ENCODE data around the gene SANBR. TPM values are rescaled to one million over a fixed set of nuclear protein-coding genes. Genes with fewer than 3 reads are reported as not detected.
"Not testable (repeated sequence)": the region's sequence is repeated elsewhere in the genome, so short reads cannot be mapped to it uniquely, and the experiment has no call there.

The SANBR gene
- 10 to 100 TPM; 10.6 to 29.2 (median 18.5) TPM for polyA plus RNA-seq (ENCODE audit: insufficient read length in 4 of 4)

- peak; percentile 27 to 75 (median 62) for DNase-seq (ENCODE audit: low read depth in 4 of 4, low spot score in 2 of 4)
Measured at GRCh38 chr2:61065714-61066709, at the start of gene SANBR. SANBR (plus strand) TSS chr2:61065871; CDS start chr2:61070351, 4,480 bp downstream.

- no peak for DNase-seq (ENCODE audit: low read depth in 4 of 4, low spot score in 2 of 4)
Measured at GRCh38 chr2:61015976-61016375, 49.7 kb upstream of the SANBR start.

GRCh38 chr2:61016392-61017002 is 49.2 kb upstream of the SANBR start:
- DNase-seq (ENCODE audit: low read depth in 4 of 4, low spot score in 2 of 4) = peak in 2 of 4 donors; percentile 7 to 13

GRCh38 chr2:61017003-61017555 is 48.6 kb upstream of the SANBR start:
- DNase-seq (ENCODE audit: low read depth in 4 of 4, low spot score in 2 of 4) = peak in 3 of 4 donors; percentile 69 to 99 (median 82)

GRCh38 chr2:61017556-61018317 is 47.9 kb upstream of the SANBR start, which contains the start of the genes PEX13 and PUS10:
PEX13 (plus strand) TSS chr2:61017720; CDS start chr2:61017760, 40 bp downstream.
PUS10 (minus strand) TSS chr2:61018255; CDS start chr2:61011890, 6,365 bp downstream.
- DNase-seq (ENCODE audit: low read depth in 4 of 4, low spot score in 2 of 4) = peak; percentile 39 to 90 (median 59)

- peak in 1 of 4 donors; percentile 14 for DNase-seq (ENCODE audit: low read depth in 4 of 4, low spot score in 2 of 4)
Measured at GRCh38 chr2:61018318-61018755, 47.3 kb upstream of the SANBR start.

GRCh38 chr2:61018798-61019197 is 46.9 kb upstream of the SANBR start:
- no peak for DNase-seq (ENCODE audit: low read depth in 4 of 4, low spot score in 2 of 4)

- DNase-seq (ENCODE audit: low read depth in 4 of 4, low spot score in 2 of 4) = no peak
Measured at GRCh38 chr2:61021228-61021660, 44.4 kb upstream of the SANBR start.

- no peak for DNase-seq (ENCODE audit: low read depth in 4 of 4, low spot score in 2 of 4)
Measured at GRCh38 chr2:61023670-61024069, 42.0 kb upstream of the SANBR start.

- no peak for DNase-seq (ENCODE audit: low read depth in 4 of 4, low spot score in 2 of 4)
Measured at GRCh38 chr2:61029533-61029932, 36.1 kb upstream of the SANBR start.

GRCh38 chr2:61034592-61034991 is 31.1 kb upstream of the SANBR start:
- not testable (repeated sequence) for DNase-seq (ENCODE audit: low read depth in 4 of 4, low spot score in 2 of 4)

- not testable (repeated sequence) for DNase-seq (ENCODE audit: low read depth in 4 of 4, low spot score in 2 of 4)
Measured at GRCh38 chr2:61036643-61037042, 29.0 kb upstream of the SANBR start.

GRCh38 chr2:61042807-61043206 is 22.9 kb upstream of the SANBR start:
- no peak for DNase-seq (ENCODE audit: low read depth in 4 of 4, low spot score in 2 of 4)

- no peak for DNase-seq (ENCODE audit: low read depth in 4 of 4, low spot score in 2 of 4)
Measured at GRCh38 chr2:61044636-61045035, 21.0 kb upstream of the SANBR start.

GRCh38 chr2:61045226-61045625 is 20.4 kb upstream of the SANBR start:
- no peak for DNase-seq (ENCODE audit: low read depth in 4 of 4, low spot score in 2 of 4)

GRCh38 chr2:61045999-61046398 is 19.7 kb upstream of the SANBR start:
- DNase-seq (ENCODE audit: low read depth in 4 of 4, low spot score in 2 of 4) = no peak

- no peak for DNase-seq (ENCODE audit: low read depth in 4 of 4, low spot score in 2 of 4)
Measured at GRCh38 chr2:61055557-61055956, 10.1 kb upstream of the SANBR start.

- no peak for DNase-seq (ENCODE audit: low read depth in 4 of 4, low spot score in 2 of 4)
Measured at GRCh38 chr2:61057562-61057961, 8.1 kb upstream of the SANBR start.

- DNase-seq (ENCODE audit: low read depth in 4 of 4, low spot score in 2 of 4) = no peak
Measured at GRCh38 chr2:61059382-61059781, 6.3 kb upstream of the SANBR start.

GRCh38 chr2:61074100-61074499 is 8.4 kb downstream of the SANBR start:
- no peak for DNase-seq (ENCODE audit: low read depth in 4 of 4, low spot score in 2 of 4)
